Keratinocyte (primary cell): ENCODE data around the gene C20orf202. TPM values are rescaled to one million over a fixed set of nuclear protein-coding genes. Genes with fewer than 3 reads are reported as not detected.

ENCODE experiments used
- DNase-seq: peaks from one replicate; pipeline ENCODE4 v3.0.0-alpha.2; 2011; ENCODE audit warnings: low read depth, missing footprints, low spot score
- FAIRE-seq: peaks from 2 replicates; lab custom pipeline; 2011; peaks lifted over from hg19 to GRCh38; lab: Jason Lieb, UNC
- H2AFZ ChIP-seq: 2 replicates; pipeline ENCODE4 v1.6.0; 2012; ENCODE audit warnings: low read length, control low read depth, inconsistent platforms; ENCODE audit not compliant: control insufficient read depth
- H3K27ac ChIP-seq: 2 replicates; pipeline ENCODE4 v1.5.1; 2011; ENCODE audit warnings: low read length; ENCODE audit not compliant: control insufficient read depth, insufficient read depth
- H3K27me3 ChIP-seq: 3 replicates; pipeline ENCODE4 v1.6.0; 2011; ENCODE audit warnings: low read length; ENCODE audit not compliant: control insufficient read depth, insufficient read depth; ENCODE audit errors: extremely low read depth
- H3K36me3 ChIP-seq, 2 experiments: 2 replicates in 1 of 2; 3 replicates in 1 of 2; pipeline ENCODE4 v1.5.1; 2011; ENCODE audit warnings: low read length in 2 of 2, mild to moderate bottlenecking in 1 of 2; ENCODE audit not compliant: control insufficient read depth in 2 of 2, insufficient read depth in 2 of 2; ENCODE audit errors: extremely low read depth in 1 of 2
- H3K4me1 ChIP-seq: 3 replicates; pipeline ENCODE4 v1.5.1; 2011; ENCODE audit warnings: low read length; ENCODE audit not compliant: control insufficient read depth, insufficient read depth; ENCODE audit errors: extremely low read depth
- H3K4me2 ChIP-seq: 3 replicates; pipeline ENCODE4 v1.6.0; 2011; ENCODE audit warnings: low read depth, low read length; ENCODE audit not compliant: control insufficient read depth, insufficient read depth; ENCODE audit errors: extremely low read depth
- H3K4me3 ChIP-seq, 3 experiments: fragments of 200-600 bp in 1 of 3; sonication (generic) in 1 of 3; 2 replicates in 2 of 3; 3 replicates in 1 of 3; pipeline ENCODE4 v1.5.1; 2011 to 2016; ENCODE audit warnings: low read length in 3 of 3, mild to moderate bottlenecking in 3 of 3, control low read depth in 2 of 3, inconsistent platforms in 1 of 3, low read depth in 1 of 3, mixed read lengths in 1 of 3, mixed run types in 1 of 3, moderate library complexity in 1 of 3; ENCODE audit not compliant: control insufficient read depth in 2 of 3, insufficient read depth in 2 of 3; ENCODE audit errors: extremely low read depth in 1 of 3
- H3K79me2 ChIP-seq: 2 replicates; pipeline ENCODE4 v1.6.0; 2012; ENCODE audit warnings: low read length; ENCODE audit not compliant: control insufficient read depth, insufficient read depth
- H3K9ac ChIP-seq: 3 replicates; pipeline ENCODE4 v1.6.0; 2011; ENCODE audit warnings: low read length; ENCODE audit not compliant: control insufficient read depth, insufficient read depth; ENCODE audit errors: extremely low read depth
- H3K9me1 ChIP-seq: 3 replicates; pipeline ENCODE4 v1.6.0; 2011; ENCODE audit warnings: low read length; ENCODE audit not compliant: control insufficient read depth, insufficient read depth; ENCODE audit errors: extremely low read depth
- H3K9me3 ChIP-seq: 2 replicates; pipeline ENCODE4 v1.5.1; 2012; ENCODE audit warnings: low read depth, low read length; ENCODE audit not compliant: control insufficient read depth
- H4K20me1 ChIP-seq: 3 replicates; pipeline ENCODE4 v1.6.0; 2011; ENCODE audit warnings: low read length; ENCODE audit not compliant: control insufficient read depth, insufficient read depth; ENCODE audit errors: extremely low read depth
- CTCF ChIP-seq, 3 experiments: IDR thresholded peaks in 1 of 3; conservative IDR thresholded peaks in 1 of 3; optimal IDR thresholded peaks in 1 of 3; 2 replicates in 2 of 3; 3 replicates in 1 of 3; pipeline versions ENCODE3 to v1.5.1; 2011; ENCODE audit warnings: low read length in 3 of 3, mild to moderate bottlenecking in 3 of 3, moderate library complexity in 2 of 3, control low read depth in 1 of 3, inconsistent platforms in 1 of 3; ENCODE audit not compliant: insufficient read depth in 2 of 3; ENCODE audit errors: extremely low read depth in 1 of 3
- EZH2 ChIP-seq: IDR thresholded peaks from one replicate; pipeline ENCODE4 v1.6.1; 2012; ENCODE audit warnings: inconsistent platforms, mild to moderate bottlenecking, low read length, moderate library complexity
- dilution Hi-C: fragments of 300-500 bp; cut with MboI; formaldehyde crosslinking; loops from one replicate; pipeline ENCODE4 v1.7.0; 2020; ENCODE audit warnings: low sequenced_read_pairs; ENCODE audit not compliant: extremely low pct_ligation_motif_present
- polyA plus RNA-seq, 5 experiments: library from polyadenylated mRNA; depleted of rRNA in 3 of 5; stranded (reverse) in 3 of 5; stranded (forward) in 1 of 5; unstranded in 1 of 5; fragments of >200 nt; gene quantifications; 1 replicate in 1 of 5; 2 replicates in 3 of 5; 3 replicates in 1 of 5; pipeline versions ENCODE4 v1.2.1 to v1.2.3, GENCODE V29; 2011 to 2012; ENCODE audit warnings: missing spikeins in 2 of 5, low read depth in 1 of 5, low replicate concordance in 1 of 5

Gene C20orf202
- polyA plus RNA-seq, 1 donor (not counting 4 experiments of a cell fraction or from before 2014, with no cell fraction given): not detected

GRCh38 chr20:1178623-1179022 is 24.6 kb upstream of the C20orf202 start:
- FAIRE-seq: no peak
- Histone ChIP-seq H2AFZ (no peak overlapping the region), H4K20me1 (no peaks in the 10 kb centered on the region), H3K4me2 (no peak overlapping the region), H3K36me3 (peaks cover 0 to 2% of the 10 kb centered on the region in 2 experiments), H3K9ac (no peak overlapping the region), H3K4me1 (no peaks in the 10 kb centered on the region), H3K9me1 (peaks cover 3% of the 10 kb centered on the region), H3K27me3 (peaks cover 15% of the 10 kb centered on the region), H3K79me2 (no peaks in the 10 kb centered on the region), H3K4me3 (no peak overlapping the region), H3K9me3 (no peaks in the 10 kb centered on the region), H3K27ac (no peak overlapping the region)
- no peak for DNase-seq
- TF ChIP-seq CTCF (optimal IDR thresholded peaks at IDR 0.05 in 1 of 3, IDR thresholded peaks at IDR 0.05 in 1 of 3, conservative IDR thresholded peaks at IDR 0.05 in 1 of 3; ENCODE audit: extremely low read depth in 1 of 3, insufficient read depth in 2 of 3, low read length in 3 of 3) (no peak), EZH2 (no peak)
- dilution Hi-C loops: no loop called here

GRCh38 chr20:1180949-1181348 is 22.3 kb upstream of the C20orf202 start:
- H4K20me1 ChIP-seq: no peaks in the 10 kb centered on the region
- dilution Hi-C loops: no loop called here
- H3K4me2 ChIP-seq: no peak overlapping the region
- no peak overlapping the region for H3K4me3 ChIP-seq
- FAIRE-seq (no peak), DNase-seq (no peak)
- no peak overlapping the region for H3K9ac ChIP-seq
- H3K9me1 ChIP-seq: peaks cover 3% of the 10 kb centered on the region
- peaks cover 32% of the 10 kb centered on the region for H3K27me3 ChIP-seq
- no peak overlapping the region for H2AFZ ChIP-seq
- no peak overlapping the region for H3K27ac ChIP-seq
- no peak for TF ChIP-seq EZH2
- no peak for TF ChIP-seq CTCF (optimal IDR thresholded peaks at IDR 0.05 in 1 of 3, IDR thresholded peaks at IDR 0.05 in 1 of 3, conservative IDR thresholded peaks at IDR 0.05 in 1 of 3; ENCODE audit: extremely low read depth in 1 of 3, insufficient read depth in 2 of 3, low read length in 3 of 3)
- no peaks in the 10 kb centered on the region for H3K79me2 ChIP-seq
- H3K4me1 ChIP-seq: no peaks in the 10 kb centered on the region
- H3K36me3 ChIP-seq: peaks cover 0 to 2% of the 10 kb centered on the region in 2 experiments
- H3K9me3 ChIP-seq: no peaks in the 10 kb centered on the region
